Heart right ventricle (tissue), 16 donors: ENCODE results near the gene PPP2R2B. TPM values are rescaled to one million over a fixed set of nuclear protein-coding genes. Genes with fewer than 3 reads are reported as not detected.

ENCODE experiments used
- ATAC-seq, 8 donors: fragments of 200-7000 bp; cut with Tn5 transposase; one replicate each; pipeline ENCODE4 v1.9.1; 2020; ENCODE audit warnings: mild to moderate bottlenecking in 8 of 8, moderate library complexity in 8 of 8, moderate number of reproducible peaks in 1 of 8
- DNase-seq, 2 donors: peaks; one replicate each; pipeline ENCODE4 v3.0.0-alpha.2; 2020
- H3K27ac ChIP-seq, 10 donors: fragments of 200-600 bp; sonication (generic) in 2 of 10; one replicate each; pipeline versions ENCODE4 v1.5.0 to v1.8.0; 2020 to 2022; ENCODE audit warnings: mild to moderate bottlenecking in 3 of 10
- H3K27me3 ChIP-seq, 7 donors: fragments of 200-600 bp; one replicate each; pipeline ENCODE4 v1.8.0; 2021 to 2022; ENCODE audit warnings: mild to moderate bottlenecking in 2 of 7
- H3K36me3 ChIP-seq, 9 donors: fragments of 200-600 bp; sonication (generic) in 1 of 9; one replicate each; pipeline versions ENCODE4 v1.5.0 to v1.8.0; 2020 to 2022; ENCODE audit warnings: mild to moderate bottlenecking in 2 of 9
- H3K4me1 ChIP-seq, 9 donors: fragments of 200-600 bp; sonication (generic) in 1 of 9; one replicate each; pipeline versions ENCODE4 v1.5.0 to v1.8.0; 2020 to 2022; ENCODE audit warnings: mild to moderate bottlenecking in 4 of 9
- H3K4me3 ChIP-seq, 10 donors: fragments of 200-600 bp; sonication (generic) in 2 of 10; one replicate each; pipeline versions ENCODE4 v1.5.0 to v1.8.0; 2020 to 2022; ENCODE audit warnings: mild to moderate bottlenecking in 7 of 10, moderate library complexity in 2 of 10
- H3K9me3 ChIP-seq, 11 donors: fragments of 200-600 bp in 10 of 11; sonication (generic) in 2 of 11; one replicate each; pipeline versions ENCODE4 v1.5.0 to v1.8.0; 2013 to 2022; ENCODE audit warnings: mild to moderate bottlenecking in 2 of 11, control low read depth in 1 of 11, moderate library complexity in 1 of 11
- whole genome bisulfite sequencing, 2 donors: extraction: QIAGEN DNeasy Blood & Tissue Kit; methylation state at CpG; one replicate each; pipeline ENCODE4 v1.1.7; 2013; ENCODE audit warnings: inconsistent platforms in 1 of 2; 5-methylcytosine and 5-hydroxymethylcytosine counted together
- intact Hi-C, 10 donors: fragments of 100-400 bp; cut with DNase I; formaldehyde crosslinking; loops; one replicate each; pipeline versions ENCODE4 v1.11.1 to v1.14.2; 2022
- polyA plus RNA-seq, 2 donors: library from polyadenylated mRNA; stranded (reverse); fragments of 200-250 nt; gene quantifications; one replicate each; pipeline ENCODE4 v1.2.3, GENCODE V29; 2013
- total RNA-seq, 10 donors: library from RNA; stranded (reverse); fragmentation: NEBNext Ultra II Directional in 3 of 10; extraction: Animal tissue kit (Norgen Biotek cat#: 25700) in 3 of 10; gene quantifications; one replicate each; pipeline versions ENCODE4 v1.2.1 to v1.2.4, GENCODE V29; 2021 to 2023
- TF ChIP-seq, protein P1 (sequence below), 9 donors: fragments of 200-600 bp; sonication (generic) in 2 of 9; IDR thresholded peaks; one replicate each; pipeline versions ENCODE4 v1.5.0 to v1.8.0; 2021 to 2022; ENCODE audit warnings: antibody characterized with exemption in 9 of 9, mild to moderate bottlenecking in 5 of 9, moderate library complexity in 1 of 9
- donor health status: Arrhythmogenic right ventricular cardiomyopathy.
- donor health status: ischemic (EF 13 %, LVEDD 7.1; RV severe dilation, severe dysfunction).
- donor health status: healthy with polysubstance abuse.
- donor health status: DM: no; HTN: yes; CAD: no.
- donor health status: DM: no; HTN: no; CAD: no.
- donor health status: ischemic (EF 25% LVEDD 6.9; RV normal size, moderate dysfunction).
- donor health status: ischemic (EF 25% LVEDD 5.7; RV mildly dilated, moderate dysfunction).
- donor health status: healthy.
- donor health status: DM: yes; HTN: yes; CAD: no.
- donor health status: Ischemic cardiomyopathy.
- donor health status: ischemic (EF 35%, LVEDD 5.7; RV mildly dilated, moderate dysfunction).
- donor health status: nonischemic (EF 11% LVEDD 7.7; RV severe dilation, severe dysfunction).
- donor health status: DM: yes; HTN: yes; CAD: no.
- donor health status: PGD.
- donor health status: ischemic (EF 29% LVEDD 5.4; RV normal size, mild dysfunction).
- donor health status: nonischemic (EF 23%, LVEDD 6.1; RV moderate dilation, normal function).

The PPP2R2B gene
- total and polyA plus RNA-seq, 12 donors: 0.05 to 1.8 (median 0.57) TPM; not detected in 2

DNA sequence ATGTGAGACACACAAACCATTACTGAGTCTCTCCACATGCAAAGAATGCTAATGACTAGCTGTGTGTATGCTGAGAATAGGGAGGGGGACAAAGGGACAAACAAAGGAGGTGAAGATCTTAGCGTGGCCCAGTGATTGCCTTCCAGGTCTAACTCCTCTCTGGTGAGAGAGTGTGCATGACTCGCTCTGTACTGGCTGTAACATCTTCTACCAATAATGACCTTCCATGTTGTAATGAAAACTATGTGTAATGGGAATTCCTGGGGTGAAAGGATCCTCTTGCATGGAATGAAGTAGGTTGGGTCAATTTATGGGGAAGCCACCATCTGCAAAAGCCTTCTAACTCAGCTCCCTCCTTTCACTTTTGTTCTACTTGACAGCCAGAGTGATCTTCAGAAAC is 338.1 kb downstream of the PPP2R2B start:
- no peak overlapping the region for H3K27ac ChIP-seq
- DNase-seq (no peak), ATAC-seq (no peak)
- WGBS, 2 donors: 75 to 80% methylated on average over 2 of the region's 2 CpGs
- H3K9me3 ChIP-seq: no peaks in the 10 kb centered on the region
- no peak overlapping the region for H3K4me3 ChIP-seq
- H3K27me3 ChIP-seq: peaks cover 0 to 3% (median 0%) of the 10 kb centered on the region in 7 donors
- TF ChIP-seq, protein P1, sequence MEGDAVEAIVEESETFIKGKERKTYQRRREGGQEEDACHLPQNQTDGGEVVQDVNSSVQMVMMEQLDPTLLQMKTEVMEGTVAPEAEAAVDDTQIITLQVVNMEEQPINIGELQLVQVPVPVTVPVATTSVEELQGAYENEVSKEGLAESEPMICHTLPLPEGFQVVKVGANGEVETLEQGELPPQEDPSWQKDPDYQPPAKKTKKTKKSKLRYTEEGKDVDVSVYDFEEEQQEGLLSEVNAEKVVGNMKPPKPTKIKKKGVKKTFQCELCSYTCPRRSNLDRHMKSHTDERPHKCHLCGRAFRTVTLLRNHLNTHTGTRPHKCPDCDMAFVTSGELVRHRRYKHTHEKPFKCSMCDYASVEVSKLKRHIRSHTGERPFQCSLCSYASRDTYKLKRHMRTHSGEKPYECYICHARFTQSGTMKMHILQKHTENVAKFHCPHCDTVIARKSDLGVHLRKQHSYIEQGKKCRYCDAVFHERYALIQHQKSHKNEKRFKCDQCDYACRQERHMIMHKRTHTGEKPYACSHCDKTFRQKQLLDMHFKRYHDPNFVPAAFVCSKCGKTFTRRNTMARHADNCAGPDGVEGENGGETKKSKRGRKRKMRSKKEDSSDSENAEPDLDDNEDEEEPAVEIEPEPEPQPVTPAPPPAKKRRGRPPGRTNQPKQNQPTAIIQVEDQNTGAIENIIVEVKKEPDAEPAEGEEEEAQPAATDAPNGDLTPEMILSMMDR (IDR thresholded peaks at IDR 0.05): no peak
- intact Hi-C loops: loop anchor here in 7 of 10 donors (5.0 to 10.0 kb wide), 3 partner anchors 427 to 654 kb away; no protein-coding TSS in a partner anchor
- H3K4me1 ChIP-seq: no peaks in the 10 kb centered on the region
- no peaks in the 10 kb centered on the region for H3K36me3 ChIP-seq

DNA sequence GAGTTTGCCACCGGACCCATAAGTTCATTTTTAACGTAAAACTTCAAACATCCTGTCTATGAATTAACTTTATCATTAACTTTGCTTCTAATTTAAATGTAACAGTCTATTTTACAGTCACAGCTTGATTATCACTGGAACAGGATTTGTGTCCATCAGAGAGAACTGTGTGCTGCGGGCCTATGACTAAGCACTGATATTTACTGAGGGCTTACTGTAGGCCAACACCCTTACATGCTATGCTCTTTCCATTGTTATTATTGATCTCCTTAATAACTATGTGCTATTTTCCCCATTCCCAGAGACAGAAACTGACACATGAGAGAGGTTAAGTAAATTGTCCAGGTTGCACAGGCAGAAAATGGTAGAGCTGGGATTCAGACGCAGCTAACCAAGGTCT is 338.6 kb downstream of the PPP2R2B start:
- intact Hi-C loops: loop anchor here in 8 of 10 donors (5.0 to 10.0 kb wide), 5 partner anchors 427 to 1045 kb away; no protein-coding TSS in a partner anchor
- Histone ChIP-seq H3K9me3 (no peaks in the 10 kb centered on the region), H3K4me1 (no peaks in the 10 kb centered on the region), H3K36me3 (no peaks in the 10 kb centered on the region), H3K27me3 (peaks cover 0 to 3% (median 0%) of the 10 kb centered on the region in 7 donors), H3K4me3 (no peak overlapping the region), H3K27ac (no peak overlapping the region)
- no peak for ATAC-seq
- DNase-seq: no peak
- TF ChIP-seq, protein P1 (IDR thresholded peaks at IDR 0.05): no peak
- WGBS, 2 donors: 93% methylated on average over 4 of the region's 4 CpGs

DNA sequence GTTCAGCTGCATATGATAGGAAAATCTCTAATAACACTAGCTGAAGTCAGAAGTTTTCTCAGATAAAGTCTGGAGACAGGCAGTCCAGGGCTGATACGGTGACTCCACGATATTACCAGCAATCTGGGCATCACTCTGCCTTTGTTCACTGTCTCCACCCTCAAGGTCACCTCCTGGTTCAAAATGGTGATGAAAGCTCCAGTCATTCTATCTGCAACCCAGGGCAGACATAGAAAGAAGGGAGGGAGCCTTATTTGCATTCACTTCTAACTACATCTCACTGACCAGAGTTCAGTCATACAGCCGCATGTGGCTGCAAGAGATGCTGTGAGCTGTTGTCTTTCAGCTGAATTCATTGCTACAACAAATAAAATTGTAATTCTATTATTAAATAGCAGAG is 340.1 kb downstream of the PPP2R2B start:
- ATAC-seq (no peak), DNase-seq (no peak)
- TF ChIP-seq, protein P1 (IDR thresholded peaks at IDR 0.05): no peak
- no peaks in the 10 kb centered on the region for H3K4me1 ChIP-seq
- intact Hi-C loops: loop anchor here in 2 of 10 donors (10.0 kb wide), 2 partner anchors 646 to 1046 kb away; no protein-coding TSS in a partner anchor
- WGBS, 2 donors: 50 to 52% methylated on average over 3 of the region's 3 CpGs
- H3K36me3 ChIP-seq: no peaks in the 10 kb centered on the region
- H3K27ac ChIP-seq: no peak overlapping the region
- no peak overlapping the region for H3K4me3 ChIP-seq
- H3K9me3 ChIP-seq: no peaks in the 10 kb centered on the region
- H3K27me3 ChIP-seq: peaks cover 0 to 3% (median 0%) of the 10 kb centered on the region in 7 donors

DNA sequence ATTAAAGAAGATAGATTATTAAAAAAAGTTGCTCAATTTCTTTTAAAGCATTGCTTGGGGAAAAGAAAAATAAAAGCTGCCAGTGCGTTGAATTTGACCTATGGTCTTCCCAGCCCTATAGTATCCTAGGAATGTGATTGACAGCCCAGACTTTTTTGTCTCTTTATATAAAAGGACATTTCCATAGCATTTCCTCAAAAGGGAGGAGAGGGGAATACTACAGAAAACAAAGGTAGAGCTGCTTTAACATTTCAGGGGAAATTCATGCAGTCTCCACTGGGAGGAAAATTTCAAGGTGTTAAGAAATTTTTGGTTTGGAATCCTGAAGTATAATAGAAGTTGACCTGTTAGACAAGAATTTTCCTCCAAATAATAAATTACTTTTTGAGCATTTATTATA is 344.7 kb downstream of the PPP2R2B start:
- ATAC-seq: no peak

More for the DNA sequence above, 344.7 kb downstream of the PPP2R2B start:
- no peak overlapping the region for H3K4me3 ChIP-seq
- TF ChIP-seq, protein P1 (IDR thresholded peaks at IDR 0.05): no peak
- H3K27me3 ChIP-seq: peaks cover 0 to 3% (median 0%) of the 10 kb centered on the region in 7 donors
- intact Hi-C loops: loop anchor here in 5 of 10 donors (1.0 to 10.0 kb wide), 6 partner anchors 432 to 1051 kb away; no protein-coding TSS in a partner anchor
- H3K9me3 ChIP-seq: no peaks in the 10 kb centered on the region
- no peak for DNase-seq
- H3K4me1 ChIP-seq: no peaks in the 10 kb centered on the region
- WGBS, 2 donors: 0 to 6% methylated on average over 1 of the region's 1 CpG
- H3K27ac ChIP-seq: no peak overlapping the region
- H3K36me3 ChIP-seq: no peaks in the 10 kb centered on the region
